SK-N-SH treated with all-trans-retinoic acid at 6 μM for 48 hours (cell line): ENCODE results near the gene LARP4.

Source experiments
- ARNTL ChIP-seq: fragments of 450-650 bp; formaldehyde crosslinking; IDR thresholded peaks from 2 replicates; pipeline ENCODE4 v1.5.0; 2020; ENCODE audit warnings: low read depth, mild to moderate bottlenecking, moderate library complexity, borderline replicate concordance
- ESRRG ChIP-seq: fragments of 250-450 bp; sonication (Bioruptor Pico); IDR thresholded peaks from 2 replicates; pipeline ENCODE4 v1.6.1; 2021; ENCODE audit warnings: mild to moderate bottlenecking
- RARB ChIP-seq: fragments of 250-450 bp; sonication (Bioruptor Pico); IDR thresholded peaks from 2 replicates; pipeline ENCODE4 v1.8.0; 2021; ENCODE audit warnings: mild to moderate bottlenecking, moderate library complexity
- TOX ChIP-seq: fragments of 250-450 bp; sonication (Bioruptor Pico); IDR thresholded peaks from 2 replicates; pipeline ENCODE4 v1.8.0; 2021; ENCODE audit warnings: mild to moderate bottlenecking, moderate library complexity, borderline replicate concordance
- ZC3H10 ChIP-seq: fragments of 250-450 bp; sonication (Bioruptor Pico); IDR thresholded peaks from 2 replicates; pipeline ENCODE4 v1.5.1; 2021; ENCODE audit warnings: mild to moderate bottlenecking, moderate library complexity
- ZFP3 ChIP-seq: fragments of 250-450 bp; sonication (Bioruptor Pico); IDR thresholded peaks from 2 replicates; pipeline ENCODE4 v1.5.0; 2020; ENCODE audit warnings: mild to moderate bottlenecking, moderate library complexity
- TF ChIP-seq, protein P1 (sequence below): fragments of 250-450 bp; sonication (Bioruptor Pico); IDR thresholded peaks from 2 replicates; pipeline ENCODE4 v1.5.1; 2020; ENCODE audit warnings: low read depth, mild to moderate bottlenecking, moderate library complexity
- TF ChIP-seq, protein P2 (sequence below): fragments of 250-450 bp; sonication (Bioruptor Pico); IDR thresholded peaks from 2 replicates; pipeline ENCODE4 v1.8.0; 2020; ENCODE audit warnings: mild to moderate bottlenecking, moderate library complexity, borderline replicate concordance

DNA sequence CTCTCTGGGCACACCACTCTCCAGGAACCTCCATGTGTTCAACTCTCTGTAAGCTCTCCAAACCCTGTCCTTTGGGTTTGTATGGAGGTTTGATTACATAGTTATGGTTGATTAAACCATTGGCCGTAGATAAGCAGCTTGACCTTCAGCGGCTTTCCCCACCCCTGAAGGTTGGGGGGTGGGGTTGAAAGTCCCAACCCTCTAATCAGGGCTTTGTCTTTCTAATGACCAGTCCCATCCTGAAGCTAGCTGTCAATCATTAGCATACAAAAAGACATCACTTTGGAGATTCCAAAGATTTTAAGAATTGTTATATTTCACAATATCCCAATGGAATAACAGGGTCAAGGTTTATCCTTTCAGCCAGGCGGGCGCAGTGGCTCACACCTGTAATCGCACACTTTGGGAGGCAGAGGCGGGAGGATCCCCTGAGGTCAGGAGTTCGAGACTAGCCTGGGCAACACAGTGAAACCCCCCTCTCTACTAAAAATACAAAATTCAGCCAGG lies 12.7 kb upstream of the LARP4 start:
- TF ChIP-seq ESRRG (CRISPR knock-in tag) = no peak
- no peak for TF ChIP-seq ZFP3 (CRISPR knock-in tag)
- TF ChIP-seq, protein P1, sequence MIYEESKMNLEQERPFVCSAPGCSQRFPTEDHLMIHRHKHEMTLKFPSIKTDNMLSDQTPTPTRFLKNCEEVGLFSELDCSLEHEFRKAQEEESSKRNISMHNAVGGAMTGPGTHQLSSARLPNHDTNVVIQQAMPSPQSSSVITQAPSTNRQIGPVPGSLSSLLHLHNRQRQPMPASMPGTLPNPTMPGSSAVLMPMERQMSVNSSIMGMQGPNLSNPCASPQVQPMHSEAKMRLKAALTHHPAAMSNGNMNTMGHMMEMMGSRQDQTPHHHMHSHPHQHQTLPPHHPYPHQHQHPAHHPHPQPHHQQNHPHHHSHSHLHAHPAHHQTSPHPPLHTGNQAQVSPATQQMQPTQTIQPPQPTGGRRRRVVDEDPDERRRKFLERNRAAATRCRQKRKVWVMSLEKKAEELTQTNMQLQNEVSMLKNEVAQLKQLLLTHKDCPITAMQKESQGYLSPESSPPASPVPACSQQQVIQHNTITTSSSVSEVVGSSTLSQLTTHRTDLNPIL = no peak
- TF ChIP-seq, protein P2, sequence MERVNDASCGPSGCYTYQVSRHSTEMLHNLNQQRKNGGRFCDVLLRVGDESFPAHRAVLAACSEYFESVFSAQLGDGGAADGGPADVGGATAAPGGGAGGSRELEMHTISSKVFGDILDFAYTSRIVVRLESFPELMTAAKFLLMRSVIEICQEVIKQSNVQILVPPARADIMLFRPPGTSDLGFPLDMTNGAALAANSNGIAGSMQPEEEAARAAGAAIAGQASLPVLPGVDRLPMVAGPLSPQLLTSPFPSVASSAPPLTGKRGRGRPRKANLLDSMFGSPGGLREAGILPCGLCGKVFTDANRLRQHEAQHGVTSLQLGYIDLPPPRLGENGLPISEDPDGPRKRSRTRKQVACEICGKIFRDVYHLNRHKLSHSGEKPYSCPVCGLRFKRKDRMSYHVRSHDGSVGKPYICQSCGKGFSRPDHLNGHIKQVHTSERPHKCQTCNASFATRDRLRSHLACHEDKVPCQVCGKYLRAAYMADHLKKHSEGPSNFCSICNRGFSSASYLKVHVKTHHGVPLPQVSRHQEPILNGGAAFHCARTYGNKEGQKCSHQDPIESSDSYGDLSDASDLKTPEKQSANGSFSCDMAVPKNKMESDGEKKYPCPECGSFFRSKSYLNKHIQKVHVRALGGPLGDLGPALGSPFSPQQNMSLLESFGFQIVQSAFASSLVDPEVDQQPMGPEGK (CRISPR knock-in tag) = no peak
- TF ChIP-seq ZC3H10 (CRISPR knock-in tag) = no peak
- no peak for TF ChIP-seq RARB (CRISPR knock-in tag)
- no peak for TF ChIP-seq TOX
- TF ChIP-seq ARNTL = no peak
